Epithelial cell of proximal tubule (primary cell): ENCODE data around the gene ASXL3. TPM values are rescaled to one million over a fixed set of nuclear protein-coding genes. Genes with fewer than 3 reads are reported as not detected.
A peak's percentile ranks its signal among the peaks of the same experiment; 100 is the strongest.

Experiments
- DNase-seq: peaks from one replicate; pipeline ENCODE4 v3.0.0-alpha.2; 2011; ENCODE audit warnings: low read depth
- H3K4me3 ChIP-seq: 2 replicates; pipeline ENCODE4 v1.5.1; 2011; ENCODE audit warnings: low read depth, mild to moderate bottlenecking, low read length
- CTCF ChIP-seq: conservative IDR thresholded peaks from 2 replicates; pipeline ENCODE4 v1.5.1; 2012; ENCODE audit warnings: low read depth, mild to moderate bottlenecking, low read length
- total RNA-seq: library from RNA; depleted of rRNA; stranded (reverse); fragments of >200 nt; gene quantifications from 2 replicates; pipeline ENCODE4 v1.2.3, GENCODE V29; 2015

ASXL3 gene
- total RNA-seq, 1 donor from 2014 or later: 0.23 TPM

- no peak for DNase-seq
- H3K4me3 ChIP-seq: no peak overlapping the region
- no peak for TF ChIP-seq CTCF
Measured at GRCh38 chr18:33594799-33595198, 16.8 kb downstream of the ASXL3 start.

GRCh38 chr18:33596178-33596854 is 18.3 kb downstream of the ASXL3 start:
- H3K4me3 ChIP-seq: no peak overlapping the region
- no peak for TF ChIP-seq CTCF
- no peak for DNase-seq

GRCh38 chr18:33600846-33601245 is 22.8 kb downstream of the ASXL3 start:
- TF ChIP-seq CTCF: no peak
- DNase-seq: no peak
- no peak overlapping the region for H3K4me3 ChIP-seq

- H3K4me3 ChIP-seq: no peak overlapping the region
- DNase-seq: no peak
- no peak for TF ChIP-seq CTCF
Measured at GRCh38 chr18:33603454-33603853, 25.4 kb downstream of the ASXL3 start.

GRCh38 chr18:33605250-33605649 is 27.2 kb downstream of the ASXL3 start:
- H3K4me3 ChIP-seq: no peak overlapping the region
- no peak for DNase-seq
- TF ChIP-seq CTCF: no peak

GRCh38 chr18:33606621-33607020 is 28.6 kb downstream of the ASXL3 start:
- no peak overlapping the region for H3K4me3 ChIP-seq
- TF ChIP-seq CTCF: peak; percentile 27
- no peak for DNase-seq

GRCh38 chr18:33611525-33612135 is 33.6 kb downstream of the ASXL3 start:
- no peak for TF ChIP-seq CTCF
- no peak overlapping the region for H3K4me3 ChIP-seq
- no peak for DNase-seq
